HG03378 (cell line): ENCODE data around the gene RASA2.
"Not testable (repeated sequence)": the region's sequence is repeated elsewhere in the genome, so short reads cannot be mapped to it uniquely, and the experiment has no call there.

Source experiments
- ATAC-seq: cut with Tn5 transposase; IDR thresholded peaks from one replicate; pipeline ENCODE4 v1.9.1; 2021; ENCODE audit warnings: mild to moderate bottlenecking, moderate library complexity; ENCODE audit not compliant: unreplicated experiment

RASA2 gene

GRCh38 chr3:141628334-141628733, 141.5 kb downstream of the RASA2 start:
- ATAC-seq, result not testable (repeated sequence)

- not testable (repeated sequence) for ATAC-seq
Observed at GRCh38 chr3:141628868-141629441, 142.1 kb downstream of the RASA2 start.

- no peak for ATAC-seq
Observed at GRCh38 chr3:141629976-141630375, 143.1 kb downstream of the RASA2 start.

- no peak for ATAC-seq
Observed at GRCh38 chr3:141632779-141633374, 146.1 kb downstream of the RASA2 start.

- no peak for ATAC-seq
Observed at GRCh38 chr3:141642215-141642614, 155.4 kb downstream of the RASA2 start.

GRCh38 chr3:141643391-141643790, 156.6 kb downstream of the RASA2 start:
- no peak for ATAC-seq

- no peak for ATAC-seq
Observed at GRCh38 chr3:141643796-141644195, 157.0 kb downstream of the RASA2 start.

- ATAC-seq, result no peak
Observed at GRCh38 chr3:141644931-141645330, 158.1 kb downstream of the RASA2 start.

GRCh38 chr3:141646760-141647561, 160.1 kb downstream of the RASA2 start:
- ATAC-seq, result no peak

- no peak for ATAC-seq
Observed at GRCh38 chr3:141647562-141647915, 160.7 kb downstream of the RASA2 start.

- no peak for ATAC-seq
Observed at GRCh38 chr3:141648055-141648910, 161.5 kb downstream of the RASA2 start.

- no peak for ATAC-seq
Observed at GRCh38 chr3:141649871-141650270, 163.0 kb downstream of the RASA2 start.

GRCh38 chr3:141650783-141651182, 164.0 kb downstream of the RASA2 start:
- no peak for ATAC-seq

GRCh38 chr3:141651409-141651808, 164.6 kb downstream of the RASA2 start:
- ATAC-seq, result no peak

GRCh38 chr3:141652349-141652748, 165.5 kb downstream of the RASA2 start:
- ATAC-seq, result no peak

- ATAC-seq, result no peak
Observed at GRCh38 chr3:141653847-141654246, 167.0 kb downstream of the RASA2 start.

GRCh38 chr3:141655801-141656200, 169.0 kb downstream of the RASA2 start:
- ATAC-seq, result no peak

GRCh38 chr3:141656771-141657170, 169.9 kb downstream of the RASA2 start:
- no peak for ATAC-seq

GRCh38 chr3:141657516-141657915, 170.7 kb downstream of the RASA2 start:
- ATAC-seq, result no peak

- no peak for ATAC-seq
Observed at GRCh38 chr3:141659821-141660613, 173.2 kb downstream of the RASA2 start.

GRCh38 chr3:141660614-141660947, 173.8 kb downstream of the RASA2 start:
- no peak for ATAC-seq
